Measurements from ENCODE around the gene EEFSEC. TPM values are rescaled to one million over a fixed set of nuclear protein-coding genes. Genes with fewer than 3 reads are reported as not detected.
A peak's percentile ranks its signal among the peaks of the same experiment; 100 is the strongest.

The EEFSEC gene
- total RNA-seq, 2 donors from 2014 or later = 3.4 to 20.3 TPM

DNA sequence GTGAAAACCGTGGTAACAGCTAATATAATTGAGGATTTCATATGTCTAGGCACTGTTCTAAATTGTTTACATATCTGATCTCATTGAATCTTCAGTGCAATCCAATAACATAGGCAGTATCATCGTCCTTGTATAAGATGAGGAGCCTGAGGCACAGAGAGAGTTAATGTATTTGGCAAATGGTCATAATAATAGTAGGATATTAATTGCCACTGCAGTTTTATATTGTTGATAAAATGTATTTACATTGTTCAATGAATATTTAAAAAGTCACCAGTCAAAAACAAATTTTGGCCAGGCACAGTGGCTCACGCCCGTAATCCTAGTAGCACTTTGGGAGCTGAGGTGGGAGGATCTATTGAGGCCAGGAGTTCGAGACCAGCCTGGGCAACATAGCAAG is 88.5 kb downstream of the EEFSEC start:
- no peak for ATAC-seq
- DNase-seq (ENCODE audit: low spot score in 2 of 2) = no peak
- H3K9me3 Mint-ChIP-seq = no peaks in the 10 kb centered on the region
- peaks cover 6 to 7% of the 10 kb centered on the region in 2 donors for H3K36me3 Mint-ChIP-seq
- no peak overlapping the region for H3K27ac Mint-ChIP-seq

DNA sequence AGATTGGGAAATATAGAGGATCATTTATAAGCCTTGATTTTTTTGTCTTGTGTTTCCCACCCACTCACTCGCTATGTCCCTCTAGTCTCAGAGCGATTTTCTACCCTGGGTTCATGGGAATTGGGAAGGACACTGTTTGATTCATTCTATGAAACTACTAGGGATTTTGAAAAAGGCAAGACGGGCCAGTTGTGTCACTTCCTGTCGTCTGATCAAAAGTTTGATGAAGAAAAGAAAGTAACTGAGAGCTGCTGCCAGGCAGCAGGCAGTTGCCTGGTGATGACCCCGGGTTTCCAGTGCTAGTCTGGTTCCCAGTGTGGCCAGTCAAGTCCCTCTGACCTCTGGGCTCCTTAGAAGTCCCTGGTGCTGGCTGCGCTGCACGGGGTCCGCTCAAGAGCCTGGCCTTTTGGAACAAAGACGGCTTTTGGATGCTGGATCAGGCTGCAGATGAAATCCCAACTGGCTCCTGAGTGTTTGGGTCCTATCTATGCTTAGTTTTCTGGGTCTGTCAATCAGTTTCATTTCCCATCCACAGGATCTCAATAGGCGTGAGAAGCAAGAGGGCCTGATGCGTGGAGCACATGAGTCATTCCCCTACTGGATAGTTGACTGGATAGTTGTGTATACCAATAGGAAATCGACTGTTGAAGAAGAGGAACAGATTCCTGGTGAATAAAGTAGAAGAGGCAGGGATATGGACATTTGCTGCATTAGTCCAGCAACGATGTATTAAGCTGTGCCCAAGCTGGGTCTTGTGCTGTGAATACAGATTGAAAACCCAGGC is 89.7 kb downstream of the EEFSEC start:
- peak overlapping the region; percentile 89 to 95 for H3K27ac Mint-ChIP-seq
- ATAC-seq (peak; percentile 60 to 82), DNase-seq (ENCODE audit: low spot score in 2 of 2) (no peak)
- H3K9me3 Mint-ChIP-seq = no peaks in the 10 kb centered on the region
- peaks cover 7 to 13% of the 10 kb centered on the region in 2 donors for H3K36me3 Mint-ChIP-seq

DNA sequence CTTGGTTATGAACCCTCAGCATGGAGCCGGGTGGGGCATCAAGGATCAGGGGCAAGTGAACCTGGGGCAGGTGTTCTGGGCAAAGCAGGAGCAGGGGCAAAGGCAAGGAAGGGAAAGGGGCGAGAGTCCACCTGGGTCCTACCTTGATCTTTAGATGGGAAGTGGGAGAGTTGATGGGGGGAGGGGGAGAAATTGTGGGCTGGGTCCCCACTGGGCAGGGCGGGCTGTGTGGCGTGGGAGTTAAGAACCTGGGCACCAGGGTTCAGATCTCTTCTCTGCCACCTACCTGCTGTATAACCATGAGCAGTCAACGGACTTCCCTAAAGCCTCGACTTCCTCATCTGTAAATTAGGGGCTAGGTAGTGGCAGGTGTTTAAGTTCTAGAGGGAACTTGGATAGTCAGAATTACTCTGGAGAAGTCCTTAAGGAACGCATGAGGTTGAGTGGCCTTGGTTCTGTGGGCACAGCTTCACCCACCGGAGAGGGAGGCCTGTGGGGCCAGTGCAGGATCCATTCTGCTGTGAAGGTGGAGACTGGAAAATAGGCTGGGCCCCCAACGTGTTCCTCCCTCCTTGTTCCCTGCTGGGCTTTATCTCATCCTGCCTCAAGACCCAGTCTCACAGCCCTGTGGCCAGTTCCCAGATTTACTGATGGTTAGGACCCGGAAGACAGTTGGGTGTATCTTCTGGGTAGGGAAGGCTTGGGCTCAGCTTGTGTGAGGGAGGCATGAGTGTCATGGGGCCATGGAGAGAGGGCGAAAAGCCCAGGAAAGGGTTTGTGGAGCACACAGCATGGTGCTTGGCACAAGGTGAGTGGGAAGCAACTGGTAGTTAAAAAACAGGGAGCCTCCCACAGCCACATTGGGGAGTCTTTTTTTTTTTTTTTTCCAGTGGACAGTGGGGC is 90.6 kb downstream of the EEFSEC start:
- Mint-ChIP-seq H3K9me3 (no peaks in the 10 kb centered on the region), H3K27ac (peak overlapping the region; percentile 89 to 95), H3K36me3 (peaks cover 7 to 13% of the 10 kb centered on the region in 2 donors)
- no peak for ATAC-seq
- no peak for DNase-seq (ENCODE audit: low spot score in 2 of 2)

DNA sequence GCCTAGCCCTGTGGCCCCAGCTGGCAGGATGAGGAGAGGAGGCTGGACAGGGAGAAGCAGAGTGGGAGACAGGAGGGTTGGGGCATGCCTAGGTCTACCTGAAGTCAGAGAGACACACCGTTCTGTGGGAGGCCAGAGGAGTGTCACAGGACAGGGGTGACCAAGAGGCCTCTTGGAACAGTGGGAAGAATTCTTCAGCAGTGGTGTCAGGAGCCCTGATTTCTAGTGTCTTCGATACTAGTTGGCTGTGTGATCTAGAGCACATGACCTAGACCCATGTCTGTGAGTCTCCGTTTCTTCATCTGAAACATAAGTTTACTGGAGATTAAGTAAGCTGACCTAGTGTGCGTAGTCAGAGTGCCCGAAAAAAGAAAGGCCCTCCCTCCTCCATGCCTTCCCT is 92.2 kb downstream of the EEFSEC start:
- Mint-ChIP-seq H3K27ac (peak overlapping the region in 1 of 2 donors; percentile 84), H3K9me3 (no peaks in the 10 kb centered on the region), H3K36me3 (peaks cover 14 to 18% of the 10 kb centered on the region in 2 donors)
- no peak for DNase-seq (ENCODE audit: low spot score in 2 of 2)
- ATAC-seq = no peak

DNA sequence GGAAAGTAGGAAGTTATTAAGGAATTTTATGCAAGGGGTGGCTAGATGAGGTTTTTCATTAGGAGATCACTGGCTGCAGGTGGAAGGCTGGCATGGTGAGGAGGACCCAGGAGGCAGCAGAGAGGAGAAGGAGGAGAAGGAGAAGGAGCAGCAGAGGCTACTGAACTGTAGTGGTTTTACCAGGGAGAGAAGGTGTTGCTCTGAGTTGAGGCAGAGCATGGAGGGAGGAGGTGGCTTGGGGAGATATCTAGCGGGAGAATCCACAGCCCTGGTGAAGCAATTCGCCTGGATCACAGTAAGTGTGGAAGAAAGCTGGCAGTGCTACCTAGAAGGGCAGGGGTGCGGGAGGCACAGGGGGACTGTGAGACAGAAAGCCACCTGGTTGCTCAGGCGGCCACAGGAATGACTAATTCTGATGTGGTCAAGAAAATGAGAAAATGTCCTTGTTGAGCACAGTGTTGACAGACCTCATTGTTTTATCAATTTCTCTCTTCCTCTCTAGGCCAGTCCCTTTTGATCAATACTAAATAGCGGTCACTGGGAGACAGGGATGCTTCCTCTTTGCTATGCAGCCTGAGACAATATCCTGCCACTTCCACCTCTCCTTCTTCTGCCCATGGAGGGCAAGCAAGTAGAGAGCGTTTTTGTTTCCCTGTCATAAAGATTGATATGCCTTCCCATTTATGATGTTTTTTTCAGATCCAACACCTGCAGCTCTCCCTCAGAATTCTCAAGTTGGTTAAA is 94.6 kb downstream of the EEFSEC start:
- DNase-seq (ENCODE audit: low spot score in 2 of 2) (no peak), ATAC-seq (no peak)
- H3K9me3 Mint-ChIP-seq = no peaks in the 10 kb centered on the region
- peaks cover 20 to 22% of the 10 kb centered on the region in 2 donors for H3K36me3 Mint-ChIP-seq
- no peak overlapping the region for H3K27ac Mint-ChIP-seq

DNA sequence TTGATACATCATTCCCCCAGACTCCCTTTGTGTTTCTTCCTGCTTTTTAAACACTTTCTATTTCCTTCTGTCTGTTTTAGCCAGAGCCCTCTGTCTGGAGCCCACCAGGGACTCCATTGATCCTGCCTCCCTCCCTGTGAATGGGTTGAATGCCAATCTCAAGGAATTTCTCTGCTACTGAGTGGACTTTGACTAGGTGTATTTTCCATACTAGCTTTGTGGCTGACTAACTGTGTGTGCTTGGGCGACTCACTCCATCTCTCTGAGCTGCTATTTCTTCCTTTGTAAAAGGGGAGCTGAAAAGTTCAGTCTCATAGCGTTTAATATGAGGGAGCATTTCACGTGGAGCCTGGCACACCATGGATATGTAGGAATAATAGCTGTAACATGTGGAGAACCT is 98.8 kb downstream of the EEFSEC start:
- H3K27ac Mint-ChIP-seq = no peak overlapping the region
- DNase-seq (ENCODE audit: low spot score in 2 of 2) (no peak), ATAC-seq (no peak)
- no peaks in the 10 kb centered on the region for H3K9me3 Mint-ChIP-seq
- peaks cover 17 to 19% of the 10 kb centered on the region in 2 donors for H3K36me3 Mint-ChIP-seq

DNA sequence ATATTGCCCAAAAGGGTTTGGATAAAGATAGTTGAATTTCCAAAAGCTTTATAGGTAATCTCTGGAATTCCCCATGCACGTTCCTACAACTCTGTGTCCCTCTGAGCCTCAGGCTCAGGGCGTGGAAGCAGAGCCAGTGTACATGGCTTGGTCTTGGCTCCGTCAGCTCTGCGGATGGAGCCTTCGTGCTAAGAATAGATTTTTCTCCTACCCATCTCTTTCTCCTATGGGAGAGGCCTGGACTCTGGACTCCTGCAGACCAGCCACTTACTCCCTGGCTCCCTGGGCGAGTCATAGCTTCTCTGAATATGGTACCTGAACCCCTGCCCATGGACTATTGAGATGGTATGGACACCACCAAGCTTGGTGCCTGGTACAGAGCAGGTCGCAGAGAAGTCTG is 99.9 kb downstream of the EEFSEC start:
- Mint-ChIP-seq H3K36me3 (peaks cover 13 to 21% of the 10 kb centered on the region in 2 donors), H3K9me3 (no peaks in the 10 kb centered on the region), H3K27ac (peak overlapping the region in 1 of 2 donors; percentile 23)
- DNase-seq (ENCODE audit: low spot score in 2 of 2) (no peak), ATAC-seq (no peak)

DNA sequence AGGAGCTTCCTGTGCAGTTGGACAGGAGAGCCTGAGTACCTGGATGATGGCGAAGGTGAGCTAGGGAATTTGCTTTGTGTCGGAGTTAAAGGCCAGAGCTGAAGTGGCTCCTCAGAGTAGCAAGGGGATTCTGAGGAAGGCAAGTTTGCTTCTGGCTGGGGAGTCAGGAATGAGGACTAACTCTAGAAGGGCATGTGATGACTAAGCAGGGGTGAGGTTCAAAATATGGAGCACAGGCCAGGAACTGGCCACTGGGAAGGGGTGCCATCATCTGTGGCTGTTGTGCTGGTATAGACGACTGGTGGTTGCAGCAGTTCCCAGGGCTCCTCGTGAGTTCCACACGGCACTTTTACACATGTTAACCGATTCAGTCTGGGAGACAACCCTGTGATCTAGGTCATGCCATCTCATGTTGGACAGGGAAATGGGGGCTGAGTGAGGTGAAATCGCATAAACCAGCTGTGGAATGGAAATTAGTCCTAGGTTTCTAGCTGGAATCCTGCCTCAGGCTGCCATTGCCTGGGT is 100.8 kb downstream of the EEFSEC start:
- ATAC-seq = no peak
- Mint-ChIP-seq H3K36me3 (peaks cover 13 to 21% of the 10 kb centered on the region in 2 donors), H3K27ac (peak overlapping the region in 1 of 2 donors; percentile 66), H3K9me3 (no peaks in the 10 kb centered on the region)
- no peak for DNase-seq (ENCODE audit: low spot score in 2 of 2)

DNA sequence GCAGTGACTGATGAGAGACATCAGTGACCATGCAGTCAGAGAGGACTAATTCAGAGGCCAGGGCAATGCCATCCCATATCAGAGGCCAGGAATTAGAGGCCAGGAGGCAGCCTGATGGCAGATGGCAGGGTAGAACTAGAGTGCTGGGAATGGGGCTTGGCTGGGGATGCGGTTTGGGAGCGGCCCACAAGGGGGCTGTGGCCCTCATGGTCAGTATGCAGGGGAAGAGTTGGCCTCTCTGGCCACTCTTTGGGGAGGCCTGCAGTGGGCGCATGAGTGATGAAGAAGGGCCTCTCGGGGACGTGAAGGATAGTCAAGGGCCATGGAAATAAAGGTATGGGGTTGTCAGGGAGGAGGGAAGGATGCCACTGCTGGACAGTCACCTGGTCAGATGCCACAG is 101.7 kb downstream of the EEFSEC start:
- ATAC-seq (no peak), DNase-seq (ENCODE audit: low spot score in 2 of 2) (no peak)
- Mint-ChIP-seq H3K27ac (peak overlapping the region in 1 of 2 donors; percentile 73), H3K9me3 (peaks cover 6% of the 10 kb centered on the region in 2 donors), H3K36me3 (peaks cover 19 to 26% of the 10 kb centered on the region in 2 donors)

DNA sequence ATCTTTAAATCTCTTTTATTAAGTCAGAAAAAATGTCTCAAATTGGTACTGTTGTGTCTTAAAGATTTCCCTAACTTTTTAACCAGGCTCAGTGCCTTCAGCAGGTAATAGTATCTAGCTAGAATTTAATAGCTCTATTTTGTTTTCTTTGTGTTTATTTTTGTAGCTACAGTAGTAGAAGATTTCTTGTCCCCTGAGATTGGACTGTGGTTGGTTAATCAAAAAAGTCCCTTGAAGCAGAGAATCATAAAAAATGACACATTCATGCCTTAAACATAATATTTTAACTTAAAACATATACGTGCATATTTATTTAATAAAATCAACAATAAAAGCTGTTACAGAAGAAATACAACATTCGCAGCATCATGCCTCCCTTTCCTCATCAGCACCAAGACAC is 102.8 kb downstream of the EEFSEC start:
- H3K27ac Mint-ChIP-seq = no peak overlapping the region

DNA sequence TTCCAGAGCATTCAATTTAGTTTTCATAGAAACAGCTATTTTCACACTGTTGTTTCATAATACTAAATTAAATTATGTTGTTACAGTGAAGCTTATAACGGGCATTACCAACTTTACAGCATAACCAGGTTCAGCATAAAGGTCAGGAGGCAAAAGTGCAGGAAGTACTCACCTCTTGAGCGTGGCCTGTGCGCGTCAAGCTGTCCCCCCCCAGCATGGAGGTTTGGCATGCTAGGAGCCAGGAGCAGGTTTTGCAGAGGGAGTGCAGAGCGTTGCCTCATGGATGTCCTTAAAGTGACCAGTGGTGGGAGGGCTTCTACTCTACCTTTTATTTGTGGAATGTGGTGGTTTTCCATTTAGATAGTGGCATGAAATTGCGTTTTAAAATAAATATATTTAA is 104.4 kb downstream of the EEFSEC start:
- ATAC-seq (no peak), DNase-seq (ENCODE audit: low spot score in 2 of 2) (no peak)
- Mint-ChIP-seq H3K9me3 (peaks cover 10% of the 10 kb centered on the region in 2 donors), H3K36me3 (peaks cover 23% of the 10 kb centered on the region in 2 donors), H3K27ac (no peak overlapping the region)

More for the DNA sequence above, 102.8 kb downstream of the EEFSEC start:
- DNase-seq (ENCODE audit: low spot score in 2 of 2) = no peak
- Mint-ChIP-seq H3K36me3 (peaks cover 23 to 24% of the 10 kb centered on the region in 2 donors), H3K9me3 (peaks cover 10% of the 10 kb centered on the region in 2 donors)
- ATAC-seq = no peak

DNA sequence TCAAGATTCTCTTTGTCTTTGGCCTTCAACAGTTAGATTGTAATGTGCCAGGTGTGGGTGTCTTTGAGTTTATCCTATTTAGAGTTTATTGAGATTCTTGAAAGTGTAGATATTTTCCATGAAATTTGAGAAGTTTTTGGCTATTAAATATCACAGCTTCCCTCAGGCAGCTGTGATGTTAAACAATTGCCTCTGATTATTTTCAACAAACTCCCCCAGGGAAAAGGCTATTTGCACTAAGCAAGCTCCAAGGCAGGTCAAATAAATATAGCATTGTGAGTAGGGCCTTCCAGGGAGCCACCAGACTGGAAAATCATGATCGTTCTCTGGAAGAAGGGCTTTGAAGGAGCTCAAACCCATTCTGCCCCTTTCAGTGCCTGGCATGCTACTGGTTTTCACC is 107.0 kb downstream of the EEFSEC start:
- H3K9me3 Mint-ChIP-seq = peaks cover 10% of the 10 kb centered on the region in 2 donors
- ATAC-seq (no peak), DNase-seq (ENCODE audit: low spot score in 2 of 2) (no peak)
- peaks cover 17 to 23% of the 10 kb centered on the region in 2 donors for H3K36me3 Mint-ChIP-seq
- no peak overlapping the region for H3K27ac Mint-ChIP-seq

DNA sequence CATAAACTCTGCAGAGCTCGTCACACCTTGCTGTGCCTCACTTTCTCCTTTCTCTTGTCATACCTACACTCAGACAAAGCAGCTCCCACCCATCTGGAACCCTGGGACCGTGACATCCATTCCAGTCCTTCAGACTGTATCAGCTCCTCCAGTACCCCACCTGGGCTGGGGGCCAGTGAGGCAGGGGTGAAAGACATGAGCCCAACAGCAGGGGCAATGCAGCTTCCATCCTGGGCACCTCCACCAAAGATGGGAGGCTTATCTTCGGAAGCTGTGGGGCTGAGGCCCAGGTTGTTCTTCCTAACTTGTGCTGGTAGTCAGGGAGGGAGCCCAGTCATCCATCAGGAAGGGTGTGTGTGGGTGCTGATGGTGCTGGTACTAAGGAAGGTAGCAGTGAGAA is 109.2 kb downstream of the EEFSEC start:
- Mint-ChIP-seq H3K9me3 (peaks cover 10% of the 10 kb centered on the region in 2 donors), H3K36me3 (peaks cover 17 to 18% of the 10 kb centered on the region in 2 donors), H3K27ac (no peak overlapping the region)
- ATAC-seq = no peak
- no peak for DNase-seq (ENCODE audit: low spot score in 2 of 2)

DNA sequence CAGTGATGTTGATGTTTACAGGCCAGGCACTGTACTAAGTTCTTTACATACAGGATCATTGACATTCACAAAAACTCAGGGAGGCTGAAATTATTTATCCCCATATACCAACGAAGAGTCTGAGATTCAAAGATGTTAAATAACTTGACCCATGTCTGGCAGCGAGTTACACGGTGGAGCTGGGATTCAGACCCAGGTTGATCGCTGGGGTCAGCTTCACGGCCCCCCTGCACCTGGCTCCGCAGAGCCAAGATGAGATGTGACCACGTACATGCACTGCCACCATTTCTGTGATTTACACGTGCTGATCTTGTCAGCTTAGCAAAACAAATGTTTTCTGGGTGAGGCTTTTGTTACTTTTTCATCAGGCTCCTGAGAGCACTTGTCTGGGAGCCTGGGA is 109.8 kb downstream of the EEFSEC start:
- Mint-ChIP-seq H3K9me3 (peaks cover 10% of the 10 kb centered on the region in 2 donors), H3K27ac (no peak overlapping the region), H3K36me3 (peaks cover 17% of the 10 kb centered on the region in 2 donors)
- no peak for DNase-seq (ENCODE audit: low spot score in 2 of 2)
- no peak for ATAC-seq

DNA sequence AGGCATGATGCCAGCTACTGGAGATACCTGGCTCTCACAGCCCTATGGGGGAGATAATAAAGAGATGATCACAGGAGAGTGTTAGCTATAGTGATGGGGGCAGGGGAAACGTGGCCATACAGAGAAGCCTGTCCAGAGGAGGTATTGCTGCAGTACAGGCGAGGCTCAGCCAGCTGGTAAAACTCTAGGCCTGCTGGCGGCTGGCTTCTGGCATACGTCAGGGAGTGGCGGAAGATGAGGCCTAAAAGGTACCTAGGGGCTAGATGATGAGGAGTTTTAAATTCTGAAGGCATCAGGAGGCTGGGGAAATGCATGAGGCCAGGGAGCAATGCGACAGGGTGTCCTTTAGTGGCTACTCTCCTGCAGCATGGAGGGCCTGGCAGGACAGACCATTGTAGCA is 110.7 kb downstream of the EEFSEC start:
- Mint-ChIP-seq H3K9me3 (peaks cover 10% of the 10 kb centered on the region in 2 donors), H3K36me3 (peaks cover 17 to 21% of the 10 kb centered on the region in 2 donors), H3K27ac (no peak overlapping the region)
- ATAC-seq (no peak), DNase-seq (ENCODE audit: low spot score in 2 of 2) (no peak)

DNA sequence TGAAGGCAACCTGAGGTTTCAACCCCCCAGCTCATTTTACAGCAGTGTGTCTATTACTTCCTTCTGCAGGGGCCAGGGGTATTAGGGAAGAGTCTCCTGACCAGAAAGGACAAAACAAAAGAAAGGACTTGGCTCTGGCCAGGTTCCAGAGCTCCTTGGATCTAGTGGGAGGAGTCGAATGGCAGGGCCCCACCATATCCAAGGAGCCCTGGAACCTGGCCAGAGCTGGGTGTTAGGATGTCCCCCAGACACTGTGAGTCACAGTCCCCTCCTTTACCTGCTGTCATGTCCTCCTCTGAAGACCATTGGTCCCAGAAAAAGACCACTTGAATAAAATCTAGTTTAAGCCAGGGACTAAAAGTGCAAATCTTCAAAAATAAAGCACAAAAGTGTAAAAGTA is 113.2 kb downstream of the EEFSEC start:
- peaks cover 0 to 5% of the 10 kb centered on the region in 2 donors for H3K36me3 Mint-ChIP-seq
- ATAC-seq (no peak), DNase-seq (ENCODE audit: low spot score in 2 of 2) (no peak)
- H3K27ac Mint-ChIP-seq = no peak overlapping the region
- H3K9me3 Mint-ChIP-seq = no peaks in the 10 kb centered on the region

Measured in activated naive CD4-positive, alpha-beta T cell treated with anti-CD3 and anti-CD28 coated beads, Interleukin-2, amount 50 U/mL, for 72 hours (primary cell).